Activated CD4-positive, alpha-beta T cell treated with anti-CD3 and anti-CD28 coated beads, Interleukin-2, amount 10 ng/mL, durations not matched to agents 7 days and 5 days (primary cell): ENCODE data around the gene TLK2. TPM values are rescaled to one million over a fixed set of nuclear protein-coding genes. Genes with fewer than 3 reads are reported as not detected.
"Not testable (repeated sequence)": the region's sequence is repeated elsewhere in the genome, so short reads cannot be mapped to it uniquely, and the experiment has no call there.

Source experiments
- CTCF ChIA-PET: fragments of 350-600 bp; sonication (Branson Sonifier 250); formaldehyde crosslinking; loops from one replicate; lab custom pipeline; 2021; ENCODE audit warnings: antibody characterized with exemption; lab: Charles Lee
- POLR2A ChIA-PET: fragments of 350-600 bp; sonication (Branson Sonifier 250); formaldehyde crosslinking; loops from one replicate; lab custom pipeline; 2021; ENCODE audit warnings: antibody characterized with exemption; lab: Charles Lee
- DNase-seq: peaks from one replicate; pipeline ENCODE4 v3.0.0-alpha.2; 2020
- H3K27ac Mint-ChIP-seq: one replicate; pipeline ENCODE4 v1.8.0; 2021; ENCODE audit warnings: mild to moderate bottlenecking, moderate library complexity, mixed read lengths
- H3K27me3 Mint-ChIP-seq: one replicate; pipeline ENCODE4 v1.8.0; 2021; ENCODE audit warnings: mixed read lengths
- H3K36me3 Mint-ChIP-seq: one replicate; pipeline ENCODE4 v1.8.0; 2021; ENCODE audit warnings: low read depth, mixed read lengths
- H3K4me1 Mint-ChIP-seq: one replicate; pipeline ENCODE4 v1.8.0; 2021; ENCODE audit warnings: mixed read lengths
- H3K4me3 Mint-ChIP-seq: one replicate; pipeline ENCODE4 v1.8.0; 2021; ENCODE audit warnings: mild to moderate bottlenecking, moderate library complexity, mixed read lengths
- H3K9me3 Mint-ChIP-seq: one replicate; pipeline ENCODE4 v1.8.0; 2021; ENCODE audit warnings: mixed read lengths
- total RNA-seq, 2 experiments: library from RNA; stranded (reverse); gene quantifications; one replicate each; pipeline ENCODE4 v1.2.3, GENCODE V29; 2021

TLK2 gene
- total RNA-seq, 2 experiments from 2014 or later, result 43.2 to 49.2 TPM

DNA sequence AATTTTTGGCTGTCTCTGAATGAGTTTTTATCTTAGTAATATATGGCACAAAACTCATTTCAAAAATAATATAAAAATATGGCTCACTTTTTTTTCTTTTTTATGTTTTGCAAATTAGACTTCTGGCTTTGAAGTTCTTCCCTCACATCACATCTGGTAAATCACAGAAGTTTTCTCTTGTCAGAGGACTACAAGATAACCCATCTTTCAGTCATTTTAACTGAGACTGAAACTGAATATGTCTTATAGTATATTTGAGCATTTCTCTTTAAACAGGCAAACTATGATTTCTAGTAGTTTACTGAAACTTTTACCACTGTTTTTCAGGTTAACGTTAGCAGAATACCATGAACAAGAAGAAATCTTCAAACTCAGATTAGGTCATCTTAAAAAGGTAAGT lies 97.8 kb downstream of the TLK2 start:
- no peak for DNase-seq
- no peaks in the 10 kb centered on the region for H3K9me3 Mint-ChIP-seq
- POLR2A ChIA-PET, result no interaction called here
- H3K4me3 Mint-ChIP-seq, result no peak overlapping the region
- H3K27me3 Mint-ChIP-seq, result no peaks in the 10 kb centered on the region
- no peak overlapping the region for H3K27ac Mint-ChIP-seq
- CTCF ChIA-PET, result interaction anchor here (0.6 to 1.2 kb wide), 4 partner anchors 32 to 841 kb away, joined by 3 to 4 read pairs (median 3); no protein-coding TSS in a partner anchor
- H3K4me1 Mint-ChIP-seq, result peaks cover 6% of the 10 kb centered on the region
- peaks cover 44% of the 10 kb centered on the region for H3K36me3 Mint-ChIP-seq

- ChIA-PET CTCF (no interaction called here), POLR2A (no interaction called here)
- H3K4me1 Mint-ChIP-seq, result no peaks in the 10 kb centered on the region
- H3K4me3 Mint-ChIP-seq, result no peak overlapping the region
- no peaks in the 10 kb centered on the region for H3K27me3 Mint-ChIP-seq
- DNase-seq, result no peak
- H3K36me3 Mint-ChIP-seq, result peaks cover 47% of the 10 kb centered on the region
- H3K27ac Mint-ChIP-seq, result no peak overlapping the region
- H3K9me3 Mint-ChIP-seq, result no peaks in the 10 kb centered on the region
These were observed 100.3 kb downstream of the TLK2 start for GRCh38 chr17:62578757-62579487.

- DNase-seq, result no peak
- Mint-ChIP-seq H3K9me3 (no peaks in the 10 kb centered on the region), H3K36me3 (peaks cover 35% of the 10 kb centered on the region), H3K27ac (no peak overlapping the region), H3K27me3 (no peaks in the 10 kb centered on the region), H3K4me1 (no peaks in the 10 kb centered on the region), H3K4me3 (no peak overlapping the region)
- ChIA-PET POLR2A (no interaction called here), CTCF (interaction anchor here (0.6 to 1.5 kb wide), 2 partner anchors 12 to 334 kb away, joined by 3 read pairs; no protein-coding TSS in a partner anchor)
These were observed 102.3 kb downstream of the TLK2 start for GRCh38 chr17:62580947-62581346.

DNA sequence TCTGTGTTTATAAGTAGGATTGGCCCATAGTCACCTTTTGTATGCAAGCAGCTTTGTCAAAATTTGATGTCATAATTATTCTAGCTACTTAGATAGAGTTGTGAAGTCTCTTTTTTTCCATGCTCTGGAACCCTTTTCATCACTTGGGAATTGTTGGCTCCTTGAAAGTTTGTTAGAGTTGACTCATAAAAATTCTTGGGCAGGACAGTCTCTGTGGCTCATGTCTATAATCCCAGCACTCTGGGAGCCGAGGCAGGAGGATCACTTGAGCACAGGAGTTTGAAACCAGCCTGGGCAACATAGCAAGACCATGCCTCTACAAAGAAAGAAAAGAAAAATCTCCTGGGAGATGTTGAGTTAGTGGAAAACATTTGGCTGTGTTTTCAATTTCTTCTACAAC lies 103.1 kb downstream of the TLK2 start:
- Mint-ChIP-seq H3K4me1 (no peaks in the 10 kb centered on the region), H3K36me3 (peaks cover 30% of the 10 kb centered on the region), H3K27me3 (no peaks in the 10 kb centered on the region), H3K27ac (no peak overlapping the region), H3K4me3 (no peak overlapping the region), H3K9me3 (no peaks in the 10 kb centered on the region)
- CTCF ChIA-PET, result interaction anchor here (0.6 kb wide), 1 partner anchor 1025 kb away, joined by 3 read pairs; no protein-coding TSS in a partner anchor
- DNase-seq, result no peak
- POLR2A ChIA-PET, result no interaction called here

- H3K27ac Mint-ChIP-seq, result no peak overlapping the region
- DNase-seq, result no peak
- no peaks in the 10 kb centered on the region for H3K4me1 Mint-ChIP-seq
- H3K4me3 Mint-ChIP-seq, result no peak overlapping the region
- peaks cover 25% of the 10 kb centered on the region for H3K36me3 Mint-ChIP-seq
- no peaks in the 10 kb centered on the region for H3K27me3 Mint-ChIP-seq
- no peaks in the 10 kb centered on the region for H3K9me3 Mint-ChIP-seq
- ChIA-PET POLR2A (no interaction called here), CTCF (no interaction called here)
These were observed 108.9 kb downstream of the TLK2 start for GRCh38 chr17:62587554-62587953.

DNA sequence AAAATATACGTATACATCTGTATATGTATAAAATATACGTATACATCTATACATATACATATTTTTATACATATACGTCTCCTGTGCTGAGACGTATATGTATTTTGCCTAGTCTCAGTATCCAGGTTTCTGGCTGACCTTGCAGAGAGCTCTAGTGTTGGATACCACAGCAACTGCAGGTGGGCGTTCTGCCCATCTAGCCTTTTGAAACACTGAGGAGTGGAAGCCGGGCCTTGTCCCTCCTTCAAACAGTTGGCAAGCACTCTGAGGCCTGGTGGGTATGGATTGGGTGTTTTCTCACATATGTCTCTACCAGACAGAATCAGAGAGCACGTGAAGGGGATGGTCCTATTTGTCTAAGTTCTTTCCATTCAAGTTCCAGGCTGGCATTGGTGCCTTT lies 109.5 kb downstream of the TLK2 start:
- H3K27ac Mint-ChIP-seq, result no peak overlapping the region
- peaks cover 25% of the 10 kb centered on the region for H3K36me3 Mint-ChIP-seq
- no peaks in the 10 kb centered on the region for H3K4me1 Mint-ChIP-seq
- CTCF ChIA-PET, result no interaction called here
- POLR2A ChIA-PET, result no interaction called here
- H3K27me3 Mint-ChIP-seq, result no peaks in the 10 kb centered on the region
- DNase-seq, result no peak
- H3K4me3 Mint-ChIP-seq, result no peak overlapping the region
- no peaks in the 10 kb centered on the region for H3K9me3 Mint-ChIP-seq

- Mint-ChIP-seq H3K4me1 (no peaks in the 10 kb centered on the region), H3K27me3 (no peaks in the 10 kb centered on the region), H3K9me3 (peaks cover 2% of the 10 kb centered on the region), H3K27ac (no peak overlapping the region), H3K4me3 (no peak overlapping the region), H3K36me3 (peaks cover 34% of the 10 kb centered on the region)
- CTCF ChIA-PET, result interaction anchor here (0.6 to 1.4 kb wide), 5 partner anchors 10 to 1924 kb away, joined by 3 to 6 read pairs (median 3); no protein-coding TSS in a partner anchor
- POLR2A ChIA-PET, result no interaction called here
- DNase-seq, result no peak
These were observed 112.7 kb downstream of the TLK2 start for GRCh38 chr17:62591333-62591732.

- H3K9me3 Mint-ChIP-seq, H3K27ac Mint-ChIP-seq, H3K4me3 Mint-ChIP-seq, DNase-seq, H3K4me1 Mint-ChIP-seq, H3K27me3 Mint-ChIP-seq, POLR2A ChIA-PET: not testable (repeated sequence)
- CTCF ChIA-PET, result interaction anchor here (0.6 kb wide), 3 partner anchors 310 to 1924 kb away, joined by 3 to 6 read pairs (median 4); no protein-coding TSS in a partner anchor
- H3K36me3 Mint-ChIP-seq, result peaks cover 38% of the 10 kb centered on the region
These were observed 113.2 kb downstream of the TLK2 start for GRCh38 chr17:62591822-62592221.

DNA sequence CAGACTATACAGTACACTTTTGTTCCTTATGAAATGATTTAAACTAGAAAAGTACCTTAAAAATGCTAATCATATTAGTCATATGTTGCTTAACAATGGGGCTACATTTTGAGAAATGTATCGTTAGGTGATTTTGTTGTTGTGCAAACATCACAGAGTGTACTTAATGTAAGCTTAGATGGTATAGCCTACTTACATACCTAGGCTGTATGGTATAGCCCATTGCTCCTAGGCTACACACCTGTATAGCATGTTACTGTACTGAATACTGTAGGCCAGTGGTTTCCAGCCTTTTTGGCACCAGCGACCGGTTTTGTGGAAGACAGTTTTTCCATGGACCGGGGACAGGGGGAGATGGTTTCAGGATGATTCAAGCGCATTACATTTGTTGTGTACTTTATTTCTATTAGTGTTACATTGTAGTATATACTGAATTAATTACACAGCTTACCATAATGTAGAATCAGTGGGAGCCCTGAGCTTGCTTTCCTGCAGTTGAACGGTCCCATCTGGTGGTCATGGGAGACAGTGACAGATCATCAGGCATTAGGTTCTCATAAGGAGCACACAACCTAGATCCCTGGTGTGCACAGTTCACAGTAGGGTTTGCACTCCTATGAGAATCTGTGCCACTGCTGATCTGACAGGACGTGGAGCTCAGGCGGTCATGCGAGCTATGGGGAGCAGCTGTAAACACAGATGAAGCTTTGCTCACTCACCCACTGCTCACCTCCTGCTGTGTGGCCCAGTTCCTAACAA lies 113.9 kb downstream of the TLK2 start:
- POLR2A ChIA-PET, result no interaction called here
- H3K27ac Mint-ChIP-seq, result no peak overlapping the region
- peaks cover 44% of the 10 kb centered on the region for H3K36me3 Mint-ChIP-seq

GRCh38 chr17:62595484-62595883 lies 116.9 kb downstream of the TLK2 start:
- Mint-ChIP-seq H3K4me3 (no peak overlapping the region), H3K27ac (no peak overlapping the region), H3K4me1 (no peaks in the 10 kb centered on the region), H3K36me3 (peaks cover 55% of the 10 kb centered on the region), H3K9me3 (peaks cover 2% of the 10 kb centered on the region), H3K27me3 (no peaks in the 10 kb centered on the region)
- no peak for DNase-seq
- POLR2A ChIA-PET, result no interaction called here
- CTCF ChIA-PET, result interaction anchor here (0.6 to 1.3 kb wide), 2 partner anchors 9 to 18 kb away, joined by 3 read pairs; no protein-coding TSS in a partner anchor

More for the DNA sequence above, 113.9 kb downstream of the TLK2 start:
- CTCF ChIA-PET, result interaction anchor here (1.1 to 1.4 kb wide), 2 partner anchors 9 to 12 kb away, joined by 3 read pairs; no protein-coding TSS in a partner anchor
- no peak overlapping the region for H3K4me3 Mint-ChIP-seq
- peaks cover 2% of the 10 kb centered on the region for H3K9me3 Mint-ChIP-seq
- DNase-seq, result no peak
- H3K27me3 Mint-ChIP-seq, result no peaks in the 10 kb centered on the region
- H3K4me1 Mint-ChIP-seq, result no peaks in the 10 kb centered on the region

- peaks cover 2% of the 10 kb centered on the region for H3K9me3 Mint-ChIP-seq
- peaks cover 57% of the 10 kb centered on the region for H3K36me3 Mint-ChIP-seq
- ChIA-PET POLR2A (no interaction called here), CTCF (interaction anchor here (1.3 kb wide), 1 partner anchor 11 kb away, joined by 3 read pairs; no protein-coding TSS in a partner anchor)
- H3K4me1 Mint-ChIP-seq, result peaks cover 2% of the 10 kb centered on the region
- H3K27me3 Mint-ChIP-seq, result no peaks in the 10 kb centered on the region
- H3K4me3 Mint-ChIP-seq, result no peak overlapping the region
- no peak overlapping the region for H3K27ac Mint-ChIP-seq
- no peak for DNase-seq
These were observed 118.0 kb downstream of the TLK2 start for GRCh38 chr17:62596662-62597061.

DNA sequence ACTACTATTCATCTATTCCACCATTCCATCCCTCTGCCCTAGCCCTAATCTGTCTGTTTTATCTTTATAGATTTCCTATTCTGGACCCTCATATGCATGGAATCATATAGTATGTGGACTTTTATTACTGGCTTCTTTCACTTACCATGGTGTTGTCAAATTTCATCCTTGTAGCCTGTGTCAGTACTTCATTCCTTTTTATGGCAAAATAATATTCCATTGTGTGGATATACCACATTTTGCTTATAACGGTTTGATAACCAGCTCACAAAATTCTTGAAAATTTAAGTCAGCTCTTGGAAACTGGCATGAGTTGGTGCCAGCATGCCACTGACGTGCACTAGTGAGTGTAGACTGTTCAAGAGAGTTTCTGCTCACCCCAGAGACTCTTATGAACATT lies 118.5 kb downstream of the TLK2 start:
- peaks cover 2% of the 10 kb centered on the region for H3K9me3 Mint-ChIP-seq
- no peaks in the 10 kb centered on the region for H3K27me3 Mint-ChIP-seq
- no peak overlapping the region for H3K4me3 Mint-ChIP-seq
- H3K27ac Mint-ChIP-seq, result peak overlapping the region; percentile 42
- ChIA-PET CTCF (no interaction called here), POLR2A (no interaction called here)
- peaks cover 57% of the 10 kb centered on the region for H3K36me3 Mint-ChIP-seq
- peaks cover 2% of the 10 kb centered on the region for H3K4me1 Mint-ChIP-seq
- DNase-seq, result no peak

- Mint-ChIP-seq H3K36me3 (peaks cover 57% of the 10 kb centered on the region), H3K4me3 (no peak overlapping the region), H3K27ac (no peak overlapping the region), H3K9me3 (peaks cover 2% of the 10 kb centered on the region), H3K27me3 (no peaks in the 10 kb centered on the region), H3K4me1 (peaks cover 2% of the 10 kb centered on the region)
- POLR2A ChIA-PET, result no interaction called here
- no peak for DNase-seq
- CTCF ChIA-PET, result no interaction called here
These were observed 119.3 kb downstream of the TLK2 start for GRCh38 chr17:62597920-62598319.
